Putamen (tissue), 1 donor: ENCODE measurements around the gene ITGB1BP1.

Experiments used
- DNase-seq: peaks from one replicate; pipeline ENCODE4 v3.0.0-alpha.2; 2016; ENCODE audit warnings: low spot score

Gene ITGB1BP1

GRCh38 chr2:9377461-9378097 lies 45.7 kb downstream of the ITGB1BP1 start:
- DNase-seq: no peak

GRCh38 chr2:9375857-9376428 lies 47.4 kb downstream of the ITGB1BP1 start:
- DNase-seq: no peak

- no peak for DNase-seq
Observed at GRCh38 chr2:9374071-9374730, 49.1 kb downstream of the ITGB1BP1 start.

- DNase-seq: no peak
Observed at GRCh38 chr2:9373476-9373875, 49.9 kb downstream of the ITGB1BP1 start.

- DNase-seq: no peak
Observed at GRCh38 chr2:9373047-9373446, 50.3 kb downstream of the ITGB1BP1 start.

GRCh38 chr2:9370746-9371145 lies 52.6 kb downstream of the ITGB1BP1 start:
- DNase-seq: no peak

- DNase-seq: no peak
Observed at GRCh38 chr2:9366026-9366425, 57.3 kb downstream of the ITGB1BP1 start.

- no peak for DNase-seq
Observed at GRCh38 chr2:9365498-9366019, 57.8 kb downstream of the ITGB1BP1 start.

- DNase-seq: no peak
Observed at GRCh38 chr2:9364791-9365497, 58.4 kb downstream of the ITGB1BP1 start.

- DNase-seq: no peak
Observed at GRCh38 chr2:9364373-9364772, 59.0 kb downstream of the ITGB1BP1 start.

- DNase-seq: no peak
Observed at GRCh38 chr2:9360701-9361100, 62.6 kb downstream of the ITGB1BP1 start.

GRCh38 chr2:9360110-9360509 lies 63.2 kb downstream of the ITGB1BP1 start:
- no peak for DNase-seq

- no peak for DNase-seq
Observed at GRCh38 chr2:9359463-9359862, 63.9 kb downstream of the ITGB1BP1 start.

GRCh38 chr2:9358846-9359245 lies 64.5 kb downstream of the ITGB1BP1 start:
- no peak for DNase-seq

GRCh38 chr2:9356261-9356660 lies 67.1 kb downstream of the ITGB1BP1 start:
- DNase-seq: no peak

- no peak for DNase-seq
Observed at GRCh38 chr2:9355716-9356115, 67.6 kb downstream of the ITGB1BP1 start.

- DNase-seq: no peak
Observed at GRCh38 chr2:9355270-9355669, 68.1 kb downstream of the ITGB1BP1 start.

GRCh38 chr2:9354318-9354717 lies 69.0 kb downstream of the ITGB1BP1 start:
- DNase-seq: no peak
